ENCODE measurements around the gene STX1A. TPM values are rescaled to one million over a fixed set of nuclear protein-coding genes. Genes with fewer than 3 reads are reported as not detected.

Gene STX1A
- total RNA-seq, 1 experiment from 2014 or later: 12.1 TPM

DNA sequence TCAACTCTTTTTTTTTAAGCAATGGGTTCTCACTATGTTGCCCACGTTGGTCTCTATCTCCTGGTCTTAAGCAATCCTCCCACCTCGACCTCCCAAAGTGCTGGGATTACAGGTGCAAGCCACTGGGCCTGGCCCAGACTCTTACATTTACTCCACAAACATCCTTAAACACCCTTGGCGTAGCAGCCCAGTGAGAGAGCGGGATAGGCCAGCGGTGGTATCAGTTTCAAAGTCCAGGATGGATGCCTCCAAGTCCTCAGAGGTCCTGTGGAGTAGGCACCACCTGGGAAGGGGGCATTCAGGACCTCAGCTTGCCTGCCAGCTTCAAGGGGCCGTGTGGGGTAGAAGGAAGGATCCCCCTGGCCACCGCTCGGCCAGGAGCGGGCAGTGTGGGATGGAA lies 69.9 kb downstream of the STX1A start:
- DNase-seq (ENCODE audit: low spot score): no peak

Other genes with a start within 250 kb of the STX1A start
- gene BAZ1B, start 197.4 kb downstream of the STX1A start, total RNA-seq (2014; rRNA removed; shearing (Covaris generic)): 68.6 and 74.8 TPM in 2 replicates
- gene BCL7B, start 162.0 kb downstream of the STX1A start, total RNA-seq (2014; rRNA removed; shearing (Covaris generic)): 19.5 and 37.4 TPM in 2 replicates
- gene TBL2, start 141.1 kb downstream of the STX1A start, total RNA-seq (2014; rRNA removed; shearing (Covaris generic)): 57.0 and 68.6 TPM in 2 replicates
- not detected in 2 replicates for gene MLXIPL, start 95.1 kb downstream of the STX1A start, total RNA-seq (2014; rRNA removed; shearing (Covaris generic))
- gene VPS37D, start 51.8 kb downstream of the STX1A start, total RNA-seq (2014; rRNA removed; shearing (Covaris generic)): 3.7 and 6.3 TPM in 2 replicates
- 2.0 and 2.7 TPM in 2 replicates for gene DNAJC30, start 36.2 kb downstream of the STX1A start, total RNA-seq (2014; rRNA removed; shearing (Covaris generic))
- gene BUD23, start 36.1 kb downstream of the STX1A start, total RNA-seq (2014; rRNA removed; shearing (Covaris generic)): 31.9 and 80.5 TPM in 2 replicates
- 25.8 and 37.7 TPM in 2 replicates for gene ABHD11, start 19.1 kb upstream of the STX1A start, total RNA-seq (2014; rRNA removed; shearing (Covaris generic))
- gene CLDN3, start 50.6 kb upstream of the STX1A start, total RNA-seq (2014; rRNA removed; shearing (Covaris generic)): not detected in 2 replicates
- 1.2 and 4.0 TPM in 2 replicates for gene CLDN4, start 111.3 kb upstream of the STX1A start, total RNA-seq (2014; rRNA removed; shearing (Covaris generic))
- gene METTL27, start 122.8 kb upstream of the STX1A start, total RNA-seq (2014; rRNA removed; shearing (Covaris generic)): 0.48 and 3.3 TPM in 2 replicates
- gene TMEM270, start 141.5 kb upstream of the STX1A start, total RNA-seq (2014; rRNA removed; shearing (Covaris generic)): 0.21 TPM in 1 of 2 replicates, not detected in the other

Measured in H4 (cell line).